Astrocyte (in vitro differentiated cells and primary cell): ENCODE measurements around the gene RRBP1. TPM values are rescaled to one million over a fixed set of nuclear protein-coding genes. Genes with fewer than 3 reads are reported as not detected.

ENCODE experiments used
- DNase-seq: peaks from one replicate; pipeline ENCODE4 v3.0.0-alpha.2; 2010; ENCODE audit warnings: low read depth
- FAIRE-seq: peaks from 2 replicates; lab custom pipeline; 2011; peaks lifted over from hg19 to GRCh38; lab: Jason Lieb, UNC
- H2AFZ ChIP-seq: 2 replicates; pipeline ENCODE4 v1.6.0; 2012; ENCODE audit warnings: low read depth, low read length, inconsistent platforms
- H3K27ac ChIP-seq: 2 replicates; pipeline ENCODE4 v1.5.1; 2011; ENCODE audit warnings: low read depth, low read length, inconsistent platforms
- H3K27me3 ChIP-seq: 2 replicates; pipeline ENCODE4 v1.6.0; 2011; ENCODE audit warnings: low read length, inconsistent platforms; ENCODE audit not compliant: insufficient read depth
- H3K36me3 ChIP-seq: 2 replicates; pipeline ENCODE4 v1.5.1; 2011; ENCODE audit warnings: low read length, inconsistent platforms; ENCODE audit not compliant: insufficient read depth
- H3K4me1 ChIP-seq: 2 replicates; pipeline ENCODE4 v1.5.1; 2011; ENCODE audit warnings: low read length, inconsistent platforms; ENCODE audit not compliant: insufficient read depth
- H3K4me2 ChIP-seq: 2 replicates; pipeline ENCODE4 v1.6.0; 2012; ENCODE audit warnings: low read length, inconsistent platforms
- H3K4me3 ChIP-seq: 2 replicates; pipeline ENCODE4 v1.5.1; 2011; ENCODE audit warnings: low read depth, mild to moderate bottlenecking, low read length, inconsistent platforms; ENCODE audit not compliant: insufficient read depth
- H3K79me2 ChIP-seq: 2 replicates; pipeline ENCODE4 v1.6.0; 2012; ENCODE audit warnings: mild to moderate bottlenecking, low read length, inconsistent platforms; ENCODE audit not compliant: insufficient read depth
- H3K9ac ChIP-seq: 2 replicates; pipeline ENCODE4 v1.6.0; 2012; ENCODE audit warnings: mild to moderate bottlenecking, low read length, inconsistent platforms
- H3K9me3 ChIP-seq: 2 replicates; pipeline ENCODE4 v1.5.1; 2012; ENCODE audit warnings: low read depth, mild to moderate bottlenecking, low read length, inconsistent platforms; ENCODE audit not compliant: insufficient read depth
- H4K20me1 ChIP-seq: 2 replicates; pipeline ENCODE4 v1.6.0; 2012; ENCODE audit warnings: low read length, inconsistent platforms; ENCODE audit not compliant: insufficient read depth
- H3K27ac Mint-ChIP-seq: one replicate; pipeline ENCODE4 v1.8.0; 2021; ENCODE audit warnings: mild to moderate bottlenecking, mixed read lengths; ENCODE audit not compliant: unreplicated experiment
- H3K27me3 Mint-ChIP-seq: one replicate; pipeline ENCODE4 v1.8.0; 2021; ENCODE audit warnings: low read depth, mixed read lengths; ENCODE audit not compliant: unreplicated experiment
- H3K36me3 Mint-ChIP-seq: one replicate; pipeline ENCODE4 v1.8.0; 2021; ENCODE audit warnings: low read depth, mixed read lengths; ENCODE audit not compliant: unreplicated experiment
- H3K4me1 Mint-ChIP-seq: one replicate; pipeline ENCODE4 v1.8.0; 2021; ENCODE audit warnings: low read depth, mixed read lengths; ENCODE audit not compliant: unreplicated experiment
- H3K4me3 Mint-ChIP-seq: one replicate; pipeline ENCODE4 v1.8.0; 2021; ENCODE audit warnings: mild to moderate bottlenecking, moderate library complexity, mixed read lengths; ENCODE audit not compliant: unreplicated experiment
- H3K9me3 Mint-ChIP-seq: one replicate; pipeline ENCODE4 v1.8.0; 2021; ENCODE audit warnings: mild to moderate bottlenecking, mixed read lengths; ENCODE audit not compliant: unreplicated experiment
- CTCF ChIP-seq: IDR thresholded peaks from 2 replicates; pipeline ENCODE4 v1.5.1; 2011; ENCODE audit warnings: low read depth, mild to moderate bottlenecking, inconsistent platforms, low read length, moderate library complexity; ENCODE audit not compliant: insufficient read depth
- EZH2 ChIP-seq: IDR thresholded peaks from 2 replicates; pipeline ENCODE4 v1.6.1; 2012; ENCODE audit warnings: mild to moderate bottlenecking, low read length, inconsistent platforms; ENCODE audit not compliant: insufficient read depth
- total RNA-seq: library from RNA; stranded (reverse); gene quantifications from 2 replicates; pipeline ENCODE4 v1.2.1, GENCODE V29; 2021

RRBP1 gene
- total RNA-seq, 1 donor from 2014 or later: 347 TPM

GRCh38 chr20:17587148-17587547 is 94.9 kb downstream of the RRBP1 start:
- Histone ChIP-seq H3K4me2 (no peak overlapping the region), H3K27ac (no peak overlapping the region), H4K20me1 (peaks cover 98% of the 10 kb centered on the region), H3K27me3 (no peaks in the 10 kb centered on the region), H3K9me3 (no peaks in the 10 kb centered on the region), H3K4me3 (no peak overlapping the region), H3K79me2 (peaks cover 99% of the 10 kb centered on the region), H3K36me3 (peaks cover 13% of the 10 kb centered on the region), H3K9ac (no peak overlapping the region), H2AFZ (no peak overlapping the region), H3K4me1 (peaks cover 17% of the 10 kb centered on the region)
- Mint-ChIP-seq H3K4me3 (no peak overlapping the region), H3K9me3 (no peaks in the 10 kb centered on the region), H3K36me3 (peaks cover 5% of the 10 kb centered on the region), H3K27ac (no peak overlapping the region), H3K27me3 (no peaks in the 10 kb centered on the region), H3K4me1 (peaks cover 38% of the 10 kb centered on the region)
- TF ChIP-seq CTCF (no peak), EZH2 (no peak)
- FAIRE-seq: no peak
- no peak for DNase-seq

- no peak overlapping the region for H3K4me3 ChIP-seq
- peaks cover 35% of the 10 kb centered on the region for H3K4me1 Mint-ChIP-seq
- H4K20me1 ChIP-seq: peaks cover 97% of the 10 kb centered on the region
- DNase-seq (no peak), FAIRE-seq (no peak)
- TF ChIP-seq EZH2 (no peak), CTCF (no peak)
- no peaks in the 10 kb centered on the region for H3K9me3 Mint-ChIP-seq
- no peak overlapping the region for H2AFZ ChIP-seq
- no peak overlapping the region for H3K4me3 Mint-ChIP-seq
- peaks cover 5% of the 10 kb centered on the region for H3K36me3 Mint-ChIP-seq
- peaks cover 99% of the 10 kb centered on the region for H3K79me2 ChIP-seq
- no peak overlapping the region for H3K4me2 ChIP-seq
- no peak overlapping the region for H3K9ac ChIP-seq
- no peak overlapping the region for H3K27ac Mint-ChIP-seq
- peaks cover 17% of the 10 kb centered on the region for H3K4me1 ChIP-seq
- no peaks in the 10 kb centered on the region for H3K27me3 Mint-ChIP-seq
- H3K27me3 ChIP-seq: no peaks in the 10 kb centered on the region
- peaks cover 9% of the 10 kb centered on the region for H3K36me3 ChIP-seq
- H3K9me3 ChIP-seq: no peaks in the 10 kb centered on the region
- no peak overlapping the region for H3K27ac ChIP-seq
Measured at GRCh38 chr20:17586250-17586649, 95.8 kb downstream of the RRBP1 start.

- H3K36me3 ChIP-seq: peaks cover 9% of the 10 kb centered on the region
- H2AFZ ChIP-seq: no peak overlapping the region
- DNase-seq: no peak
- FAIRE-seq: no peak
- no peak overlapping the region for H3K9ac ChIP-seq
- Mint-ChIP-seq H3K9me3 (no peaks in the 10 kb centered on the region), H3K27me3 (no peaks in the 10 kb centered on the region), H3K4me1 (peaks cover 40% of the 10 kb centered on the region), H3K36me3 (peaks cover 8% of the 10 kb centered on the region), H3K4me3 (no peak overlapping the region), H3K27ac (no peak overlapping the region)
- peaks cover 97% of the 10 kb centered on the region for H4K20me1 ChIP-seq
- H3K4me3 ChIP-seq: no peak overlapping the region
- H3K79me2 ChIP-seq: peaks cover 99% of the 10 kb centered on the region
- H3K4me2 ChIP-seq: no peak overlapping the region
- no peaks in the 10 kb centered on the region for H3K9me3 ChIP-seq
- H3K27me3 ChIP-seq: no peaks in the 10 kb centered on the region
- H3K27ac ChIP-seq: no peak overlapping the region
- H3K4me1 ChIP-seq: peaks cover 10% of the 10 kb centered on the region
- TF ChIP-seq CTCF (no peak), EZH2 (no peak)
Measured at GRCh38 chr20:17584689-17585088, 97.4 kb downstream of the RRBP1 start.
